ENCODE data around the gene ZFP36. TPM values are rescaled to one million over a fixed set of nuclear protein-coding genes. Genes with fewer than 3 reads are reported as not detected.

ZFP36 gene
- total RNA-seq, 4 donors from 2014 or later, result 125 to 274 (median 178) TPM

DNA sequence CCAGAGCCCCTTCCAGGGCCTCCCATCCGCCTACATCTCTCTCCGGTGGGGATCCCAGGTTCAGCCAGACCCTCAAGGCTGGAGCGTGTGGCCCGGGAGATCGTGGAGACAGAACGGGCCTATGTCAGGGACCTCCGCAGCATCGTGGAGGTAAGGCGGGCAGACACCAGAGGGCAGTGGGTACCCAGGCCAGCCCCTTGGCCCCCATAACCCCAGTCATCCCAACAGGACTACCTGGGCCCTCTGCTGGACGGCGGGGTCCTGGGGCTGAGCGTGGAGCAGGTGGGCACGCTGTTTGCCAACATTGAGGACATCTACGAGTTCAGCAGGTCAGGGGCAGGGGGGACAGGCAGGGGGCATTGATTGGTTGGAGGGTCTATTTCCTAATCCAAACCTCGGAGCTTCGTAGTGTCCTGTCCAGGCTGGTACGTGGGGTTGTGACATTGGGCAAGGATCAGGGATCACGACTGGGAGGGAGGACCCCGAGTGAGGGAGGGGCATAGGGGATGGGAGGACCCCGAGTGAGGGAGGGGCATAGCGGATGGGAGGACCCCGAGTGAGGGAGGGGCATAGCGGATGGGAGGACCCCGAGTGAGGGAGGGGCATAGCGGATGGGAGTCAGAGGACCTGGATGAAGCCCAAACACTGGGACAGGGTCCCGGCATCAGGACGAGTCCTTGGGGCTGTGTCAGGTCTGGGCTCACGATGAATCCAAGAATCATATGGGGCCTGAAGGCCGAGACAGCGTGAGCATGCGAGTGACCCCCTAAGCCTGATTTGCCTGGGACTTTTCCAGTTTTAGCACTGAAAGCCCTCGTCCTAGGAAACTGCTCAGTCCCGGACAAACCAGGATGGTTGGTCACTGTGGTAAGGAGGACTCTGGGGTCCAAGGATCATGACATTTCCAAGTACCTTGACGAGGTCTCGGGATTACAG lies 8.7 kb downstream of the ZFP36 start:
- no peak for DNase-seq (ENCODE audit: low spot score in 2 of 2)
- Histone ChIP-seq H3K4me3 (peak overlapping the region; percentile 66 to 87 (median 74)), H3K36me3 (peaks cover 0 to 47% (median 0%) of the 10 kb centered on the region in 3 donors), H3K9me3 (no peaks in the 10 kb centered on the region), H3K4me1 (peaks cover 6 to 58% (median 33%) of the 10 kb centered on the region in 4 donors), H3K27ac (peak overlapping the region; percentile 94 to 99 (median 96)), H3K27me3 (no peaks in the 10 kb centered on the region)
- TF ChIP-seq, protein P1, sequence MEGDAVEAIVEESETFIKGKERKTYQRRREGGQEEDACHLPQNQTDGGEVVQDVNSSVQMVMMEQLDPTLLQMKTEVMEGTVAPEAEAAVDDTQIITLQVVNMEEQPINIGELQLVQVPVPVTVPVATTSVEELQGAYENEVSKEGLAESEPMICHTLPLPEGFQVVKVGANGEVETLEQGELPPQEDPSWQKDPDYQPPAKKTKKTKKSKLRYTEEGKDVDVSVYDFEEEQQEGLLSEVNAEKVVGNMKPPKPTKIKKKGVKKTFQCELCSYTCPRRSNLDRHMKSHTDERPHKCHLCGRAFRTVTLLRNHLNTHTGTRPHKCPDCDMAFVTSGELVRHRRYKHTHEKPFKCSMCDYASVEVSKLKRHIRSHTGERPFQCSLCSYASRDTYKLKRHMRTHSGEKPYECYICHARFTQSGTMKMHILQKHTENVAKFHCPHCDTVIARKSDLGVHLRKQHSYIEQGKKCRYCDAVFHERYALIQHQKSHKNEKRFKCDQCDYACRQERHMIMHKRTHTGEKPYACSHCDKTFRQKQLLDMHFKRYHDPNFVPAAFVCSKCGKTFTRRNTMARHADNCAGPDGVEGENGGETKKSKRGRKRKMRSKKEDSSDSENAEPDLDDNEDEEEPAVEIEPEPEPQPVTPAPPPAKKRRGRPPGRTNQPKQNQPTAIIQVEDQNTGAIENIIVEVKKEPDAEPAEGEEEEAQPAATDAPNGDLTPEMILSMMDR (IDR thresholded peaks at IDR 0.05), result peak in 1 of 5 experiments; percentile 12
- TF ChIP-seq POLR2A (IDR thresholded peaks at IDR 0.05), result no peak
- 45% methylated on average over 34 of the region's 35 CpGs for WGBS, 2 donors

DNA sequence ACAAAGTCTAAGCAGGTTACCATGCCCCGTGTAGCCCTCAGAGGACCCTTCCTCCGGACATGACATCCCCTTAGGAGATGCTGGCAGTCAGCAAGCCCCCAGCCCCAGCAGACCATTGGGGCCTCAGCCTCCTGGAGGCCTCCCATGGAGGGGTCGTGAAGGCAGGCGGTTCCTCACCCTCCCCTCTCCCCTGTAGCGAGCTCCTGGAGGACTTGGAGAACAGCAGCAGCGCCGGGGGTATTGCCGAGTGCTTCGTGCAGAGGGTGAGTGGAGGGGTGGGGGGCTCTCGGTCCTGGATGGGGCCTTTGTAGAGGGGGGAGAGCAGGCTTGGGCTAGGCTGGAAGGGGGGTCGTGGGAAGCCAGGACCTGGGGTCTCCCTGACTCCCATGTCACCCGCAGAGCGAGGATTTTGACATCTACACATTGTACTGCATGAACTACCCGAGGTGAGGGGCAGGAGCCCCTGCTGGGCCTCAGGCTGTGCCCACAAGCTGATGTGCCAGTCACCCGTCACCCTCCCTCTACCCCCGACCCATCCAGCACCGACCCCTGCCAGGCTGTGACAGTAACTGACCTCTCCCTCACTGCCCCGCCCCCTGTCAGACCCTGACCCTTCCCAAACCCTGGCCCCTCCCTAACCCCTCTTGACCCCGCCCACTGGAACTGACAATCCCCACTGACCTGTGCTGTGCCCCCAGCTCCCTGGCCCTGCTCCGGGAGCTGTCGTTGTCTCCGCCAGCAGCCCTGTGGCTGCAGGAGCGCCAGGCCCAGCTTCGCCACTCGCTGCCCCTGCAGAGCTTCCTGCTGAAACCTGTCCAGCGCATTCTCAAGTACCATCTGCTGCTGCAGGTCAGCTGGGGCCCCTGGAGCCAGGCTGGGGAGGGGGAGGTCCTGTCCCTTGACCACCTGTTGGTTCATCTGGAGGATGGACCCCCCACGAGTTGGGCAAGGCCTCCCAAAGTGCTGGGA lies 9.8 kb downstream of the ZFP36 start:
- Histone ChIP-seq H3K4me3 (peak overlapping the region in 1 of 4 donors; percentile 66), H3K36me3 (peaks cover 0 to 58% (median 0%) of the 10 kb centered on the region in 3 donors), H3K4me1 (peaks cover 0 to 47% (median 22%) of the 10 kb centered on the region in 4 donors), H3K27ac (peak overlapping the region in 3 of 4 donors; percentile 94 to 99 (median 95)), H3K9me3 (no peaks in the 10 kb centered on the region), H3K27me3 (no peaks in the 10 kb centered on the region)
- TF ChIP-seq EP300 (IDR thresholded peaks at IDR 0.05) (no peak), POLR2A (IDR thresholded peaks at IDR 0.05) (no peak)
- TF ChIP-seq, protein P1 (IDR thresholded peaks at IDR 0.05), result no peak
- DNase-seq (ENCODE audit: low spot score in 2 of 2), result no peak
- whole genome bisulfite sequencing, 2 donors, result 71 to 72% methylated on average over 18 to 23 of the region's 27 CpGs

DNA sequence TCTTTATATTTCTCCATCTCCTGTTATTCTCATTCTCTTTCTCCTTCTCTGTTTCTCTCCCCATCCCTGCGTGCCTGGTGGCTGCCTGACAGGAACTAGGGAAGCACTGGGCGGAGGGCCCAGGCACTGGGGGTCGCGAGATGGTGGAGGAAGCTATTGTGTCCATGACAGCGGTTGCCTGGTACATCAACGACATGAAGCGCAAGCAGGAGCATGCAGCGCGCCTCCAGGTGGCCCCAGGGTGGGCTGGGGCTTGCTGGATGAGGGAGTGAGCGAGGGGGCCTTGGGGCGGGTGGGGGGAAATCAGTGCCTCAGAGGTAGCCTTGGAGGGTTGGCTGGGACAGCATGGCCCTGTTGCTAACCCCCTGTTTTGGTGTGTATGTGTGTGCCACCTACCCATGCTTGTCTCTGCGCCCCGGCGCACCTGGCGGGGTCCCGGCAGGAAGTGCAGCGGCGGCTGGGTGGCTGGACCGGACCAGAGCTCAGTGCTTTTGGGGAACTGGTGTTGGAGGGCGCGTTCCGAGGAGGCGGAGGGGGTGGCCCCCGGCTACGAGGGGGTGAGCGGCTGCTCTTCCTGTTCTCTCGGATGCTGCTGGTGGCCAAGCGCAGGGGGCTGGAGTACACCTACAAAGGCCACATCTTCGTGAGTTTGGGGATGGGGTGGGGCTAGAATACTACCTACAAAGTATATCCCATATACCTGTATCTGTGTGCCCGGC lies 11.0 kb downstream of the ZFP36 start:
- TF ChIP-seq EP300 (IDR thresholded peaks at IDR 0.05) (no peak), POLR2A (IDR thresholded peaks at IDR 0.05) (no peak)
- TF ChIP-seq, protein P1 (IDR thresholded peaks at IDR 0.05), result no peak
- H3K36me3 ChIP-seq, result peaks cover 0 to 69% (median 0%) of the 10 kb centered on the region in 3 donors
- WGBS, 2 donors, result 86 to 92% methylated on average over 22 to 29 of the region's 30 CpGs

DNA sequence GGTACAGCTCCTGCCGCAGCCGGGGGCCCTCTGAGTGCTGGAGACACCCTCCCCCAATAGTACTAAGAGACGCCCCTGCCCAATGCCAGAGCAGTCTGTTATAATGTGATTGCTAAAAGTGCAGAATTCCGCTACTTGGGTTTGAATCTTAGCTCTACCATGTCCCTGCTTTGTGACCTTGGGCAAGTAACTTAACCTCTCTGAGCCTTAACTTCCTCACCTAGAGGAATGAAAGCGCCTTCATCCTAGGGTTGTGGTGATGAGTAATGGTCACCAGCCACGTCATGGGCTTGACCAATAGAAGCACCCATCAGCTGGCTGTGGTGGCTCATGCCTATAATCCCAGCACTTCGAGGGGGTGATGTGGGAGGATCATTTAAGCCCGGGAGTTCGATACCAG lies 12.4 kb downstream of the ZFP36 start:
- TF ChIP-seq, protein P1 (IDR thresholded peaks at IDR 0.05), result no peak
- no peak for TF ChIP-seq EP300 (IDR thresholded peaks at IDR 0.05)
- TF ChIP-seq POLR2A (IDR thresholded peaks at IDR 0.05), result no peak
- H3K36me3 ChIP-seq, result peaks cover 0 to 83% (median 0%) of the 10 kb centered on the region in 3 donors
- 87 to 90% methylated on average over 9 of the region's 9 CpGs for WGBS, 2 donors

More for the DNA sequence above, 11.0 kb downstream of the ZFP36 start:
- Histone ChIP-seq H3K4me1 (peaks cover 0 to 43% (median 19%) of the 10 kb centered on the region in 4 donors), H3K27ac (peak overlapping the region in 2 of 4 donors; percentile 94 to 95), H3K27me3 (no peaks in the 10 kb centered on the region), H3K9me3 (no peaks in the 10 kb centered on the region), H3K4me3 (no peak overlapping the region)
- no peak for DNase-seq (ENCODE audit: low spot score in 2 of 2)

More for the DNA sequence above, 12.4 kb downstream of the ZFP36 start:
- Histone ChIP-seq H3K4me1 (peaks cover 0 to 37% (median 15%) of the 10 kb centered on the region in 4 donors), H3K4me3 (no peak overlapping the region), H3K27ac (no peak overlapping the region), H3K27me3 (no peaks in the 10 kb centered on the region), H3K9me3 (no peaks in the 10 kb centered on the region)
- no peak for DNase-seq (ENCODE audit: low spot score in 2 of 2)
